Measurements from ENCODE around the gene ARHGAP19.

GRCh38 chr10:97274828-97275227 lies 17.6 kb downstream of the ARHGAP19 start:
- TF ChIP-seq CTCF (IDR thresholded peaks at IDR 0.05) (no peak), ZFX (IDR thresholded peaks at IDR 0.05; ENCODE audit: borderline replicate concordance) (no peak)
